GM12891 (cell line): Measurements from ENCODE around the gene FBXL17.

Source experiments
- POLR2A ChIP-seq: IDR thresholded peaks from 2 replicates; pipeline ENCODE4 v1.6.1; 2011; ENCODE audit warnings: low read depth, low read length, control low read depth
- POLR2AphosphoS5 ChIP-seq: IDR thresholded peaks from 2 replicates; pipeline ENCODE4 v1.6.1; 2011; ENCODE audit warnings: low read depth, low read length, control low read depth
- TAF1 ChIP-seq: IDR thresholded peaks from 2 replicates; pipeline ENCODE4 v1.6.1; 2011; ENCODE audit warnings: low read depth, low read length, control low read depth

DNA sequence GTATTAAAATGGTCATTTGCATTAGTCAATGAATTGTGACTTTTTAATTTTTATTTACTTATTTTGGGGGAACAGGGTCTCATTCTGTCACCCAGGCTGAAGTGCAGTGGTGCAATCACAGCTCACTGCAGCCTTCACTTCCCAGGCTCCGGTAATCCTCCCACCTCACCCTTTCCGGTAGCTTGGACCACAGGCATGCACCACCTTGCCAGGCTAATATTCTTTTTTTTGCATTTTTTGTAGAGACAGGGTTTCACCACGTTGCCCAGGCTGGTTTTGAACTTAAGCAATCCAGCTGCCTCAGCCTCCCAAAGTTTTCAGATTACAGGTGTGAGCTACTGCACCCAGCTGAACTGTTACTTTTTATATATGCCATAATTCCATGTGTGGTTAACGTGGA is 143.4 kb downstream of the FBXL17 start:
- TF ChIP-seq TAF1 (no peak), POLR2A (no peak), POLR2AphosphoS5 (no peak)
